Keratinocyte (primary cell): Measurements from ENCODE around the gene RPL7L1. TPM values are rescaled to one million over a fixed set of nuclear protein-coding genes. Genes with fewer than 3 reads are reported as not detected.

Experiments used
- DNase-seq: peaks from one replicate; pipeline ENCODE4 v3.0.0-alpha.2; 2011; ENCODE audit warnings: low read depth, missing footprints, low spot score
- FAIRE-seq: peaks from 2 replicates; lab custom pipeline; 2011; peaks lifted over from hg19 to GRCh38; lab: Jason Lieb, UNC
- H2AFZ ChIP-seq: 2 replicates; pipeline ENCODE4 v1.6.0; 2012; ENCODE audit warnings: low read length, control low read depth, inconsistent platforms; ENCODE audit not compliant: control insufficient read depth
- H3K27ac ChIP-seq: 2 replicates; pipeline ENCODE4 v1.5.1; 2011; ENCODE audit warnings: low read length; ENCODE audit not compliant: control insufficient read depth, insufficient read depth
- H3K27me3 ChIP-seq: 3 replicates; pipeline ENCODE4 v1.6.0; 2011; ENCODE audit warnings: low read length; ENCODE audit not compliant: control insufficient read depth, insufficient read depth; ENCODE audit errors: extremely low read depth
- H3K36me3 ChIP-seq, 2 experiments: 2 replicates in 1 of 2; 3 replicates in 1 of 2; pipeline ENCODE4 v1.5.1; 2011; ENCODE audit warnings: low read length in 2 of 2, mild to moderate bottlenecking in 1 of 2; ENCODE audit not compliant: control insufficient read depth in 2 of 2, insufficient read depth in 2 of 2; ENCODE audit errors: extremely low read depth in 1 of 2
- H3K4me1 ChIP-seq: 3 replicates; pipeline ENCODE4 v1.5.1; 2011; ENCODE audit warnings: low read length; ENCODE audit not compliant: control insufficient read depth, insufficient read depth; ENCODE audit errors: extremely low read depth
- H3K4me2 ChIP-seq: 3 replicates; pipeline ENCODE4 v1.6.0; 2011; ENCODE audit warnings: low read depth, low read length; ENCODE audit not compliant: control insufficient read depth, insufficient read depth; ENCODE audit errors: extremely low read depth
- H3K4me3 ChIP-seq, 3 experiments: fragments of 200-600 bp in 1 of 3; sonication (generic) in 1 of 3; 2 replicates in 2 of 3; 3 replicates in 1 of 3; pipeline ENCODE4 v1.5.1; 2011 to 2016; ENCODE audit warnings: low read length in 3 of 3, mild to moderate bottlenecking in 3 of 3, control low read depth in 2 of 3, inconsistent platforms in 1 of 3, low read depth in 1 of 3, mixed read lengths in 1 of 3, mixed run types in 1 of 3, moderate library complexity in 1 of 3; ENCODE audit not compliant: control insufficient read depth in 2 of 3, insufficient read depth in 2 of 3; ENCODE audit errors: extremely low read depth in 1 of 3
- H3K79me2 ChIP-seq: 2 replicates; pipeline ENCODE4 v1.6.0; 2012; ENCODE audit warnings: low read length; ENCODE audit not compliant: control insufficient read depth, insufficient read depth
- H3K9ac ChIP-seq: 3 replicates; pipeline ENCODE4 v1.6.0; 2011; ENCODE audit warnings: low read length; ENCODE audit not compliant: control insufficient read depth, insufficient read depth; ENCODE audit errors: extremely low read depth
- H3K9me1 ChIP-seq: 3 replicates; pipeline ENCODE4 v1.6.0; 2011; ENCODE audit warnings: low read length; ENCODE audit not compliant: control insufficient read depth, insufficient read depth; ENCODE audit errors: extremely low read depth
- H3K9me3 ChIP-seq: 2 replicates; pipeline ENCODE4 v1.5.1; 2012; ENCODE audit warnings: low read depth, low read length; ENCODE audit not compliant: control insufficient read depth
- H4K20me1 ChIP-seq: 3 replicates; pipeline ENCODE4 v1.6.0; 2011; ENCODE audit warnings: low read length; ENCODE audit not compliant: control insufficient read depth, insufficient read depth; ENCODE audit errors: extremely low read depth
- EZH2 ChIP-seq: IDR thresholded peaks from one replicate; pipeline ENCODE4 v1.6.1; 2012; ENCODE audit warnings: inconsistent platforms, mild to moderate bottlenecking, low read length, moderate library complexity
- dilution Hi-C: fragments of 300-500 bp; cut with MboI; formaldehyde crosslinking; loops from one replicate; pipeline ENCODE4 v1.7.0; 2020; ENCODE audit warnings: low sequenced_read_pairs; ENCODE audit not compliant: extremely low pct_ligation_motif_present
- polyA plus RNA-seq, 5 experiments: library from polyadenylated mRNA; depleted of rRNA in 3 of 5; stranded (reverse) in 3 of 5; stranded (forward) in 1 of 5; unstranded in 1 of 5; fragments of >200 nt; gene quantifications; 1 replicate in 1 of 5; 2 replicates in 3 of 5; 3 replicates in 1 of 5; pipeline versions ENCODE4 v1.2.1 to v1.2.3, GENCODE V29; 2011 to 2012; ENCODE audit warnings: missing spikeins in 2 of 5, low read depth in 1 of 5, low replicate concordance in 1 of 5
- TF ChIP-seq, protein P1 (sequence below), 3 experiments: IDR thresholded peaks in 1 of 3; conservative IDR thresholded peaks in 1 of 3; optimal IDR thresholded peaks in 1 of 3; 2 replicates in 2 of 3; 3 replicates in 1 of 3; pipeline versions ENCODE3 to v1.5.1; 2011; ENCODE audit warnings: low read length in 3 of 3, mild to moderate bottlenecking in 3 of 3, moderate library complexity in 2 of 3, control low read depth in 1 of 3, inconsistent platforms in 1 of 3; ENCODE audit not compliant: insufficient read depth in 2 of 3; ENCODE audit errors: extremely low read depth in 1 of 3

The RPL7L1 gene
- polyA plus RNA-seq, 1 donor (not counting 4 experiments of a cell fraction or from before 2014, with no cell fraction given), result 76.8 TPM

DNA sequence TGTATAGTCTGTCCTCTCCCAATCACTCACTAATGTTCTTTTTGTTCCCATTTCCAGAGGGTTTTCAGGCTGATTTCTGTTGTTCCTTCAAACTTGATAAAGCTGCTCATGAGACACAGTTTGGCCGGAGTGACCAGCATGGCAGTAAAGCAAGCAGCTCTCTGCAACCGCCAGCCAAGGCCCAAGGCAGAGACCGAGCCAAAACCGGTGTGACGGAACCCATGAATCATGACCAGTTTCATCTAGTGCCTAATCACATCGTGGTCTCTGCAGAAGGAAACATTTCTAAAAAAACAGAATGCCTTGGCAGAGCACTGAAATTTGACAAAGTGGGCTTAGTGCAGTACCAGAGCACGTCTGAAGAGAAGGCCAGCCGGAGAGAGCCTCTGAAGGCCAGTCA lies 14.8 kb upstream of the RPL7L1 start:
- no peak overlapping the region for H3K9ac ChIP-seq
- no peaks in the 10 kb centered on the region for H3K9me1 ChIP-seq
- TF ChIP-seq, protein P1, sequence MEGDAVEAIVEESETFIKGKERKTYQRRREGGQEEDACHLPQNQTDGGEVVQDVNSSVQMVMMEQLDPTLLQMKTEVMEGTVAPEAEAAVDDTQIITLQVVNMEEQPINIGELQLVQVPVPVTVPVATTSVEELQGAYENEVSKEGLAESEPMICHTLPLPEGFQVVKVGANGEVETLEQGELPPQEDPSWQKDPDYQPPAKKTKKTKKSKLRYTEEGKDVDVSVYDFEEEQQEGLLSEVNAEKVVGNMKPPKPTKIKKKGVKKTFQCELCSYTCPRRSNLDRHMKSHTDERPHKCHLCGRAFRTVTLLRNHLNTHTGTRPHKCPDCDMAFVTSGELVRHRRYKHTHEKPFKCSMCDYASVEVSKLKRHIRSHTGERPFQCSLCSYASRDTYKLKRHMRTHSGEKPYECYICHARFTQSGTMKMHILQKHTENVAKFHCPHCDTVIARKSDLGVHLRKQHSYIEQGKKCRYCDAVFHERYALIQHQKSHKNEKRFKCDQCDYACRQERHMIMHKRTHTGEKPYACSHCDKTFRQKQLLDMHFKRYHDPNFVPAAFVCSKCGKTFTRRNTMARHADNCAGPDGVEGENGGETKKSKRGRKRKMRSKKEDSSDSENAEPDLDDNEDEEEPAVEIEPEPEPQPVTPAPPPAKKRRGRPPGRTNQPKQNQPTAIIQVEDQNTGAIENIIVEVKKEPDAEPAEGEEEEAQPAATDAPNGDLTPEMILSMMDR (optimal IDR thresholded peaks at IDR 0.05 in 1 of 3, IDR thresholded peaks at IDR 0.05 in 1 of 3, conservative IDR thresholded peaks at IDR 0.05 in 1 of 3; ENCODE audit: extremely low read depth in 1 of 3, insufficient read depth in 2 of 3, low read length in 3 of 3), result no peak
- TF ChIP-seq EZH2, result no peak
- no peak overlapping the region for H3K4me2 ChIP-seq
- H3K79me2 ChIP-seq, result no peaks in the 10 kb centered on the region
- H3K4me1 ChIP-seq, result no peaks in the 10 kb centered on the region
- dilution Hi-C loops, result no loop called here
- H3K9me3 ChIP-seq, result no peaks in the 10 kb centered on the region
- no peak overlapping the region for H3K4me3 ChIP-seq
- H4K20me1 ChIP-seq, result no peaks in the 10 kb centered on the region
- H3K27ac ChIP-seq, result no peak overlapping the region
- peaks cover 9 to 10% of the 10 kb centered on the region in 2 experiments for H3K36me3 ChIP-seq
- FAIRE-seq (no peak), DNase-seq (no peak)
- no peak overlapping the region for H2AFZ ChIP-seq
- H3K27me3 ChIP-seq, result no peaks in the 10 kb centered on the region

DNA sequence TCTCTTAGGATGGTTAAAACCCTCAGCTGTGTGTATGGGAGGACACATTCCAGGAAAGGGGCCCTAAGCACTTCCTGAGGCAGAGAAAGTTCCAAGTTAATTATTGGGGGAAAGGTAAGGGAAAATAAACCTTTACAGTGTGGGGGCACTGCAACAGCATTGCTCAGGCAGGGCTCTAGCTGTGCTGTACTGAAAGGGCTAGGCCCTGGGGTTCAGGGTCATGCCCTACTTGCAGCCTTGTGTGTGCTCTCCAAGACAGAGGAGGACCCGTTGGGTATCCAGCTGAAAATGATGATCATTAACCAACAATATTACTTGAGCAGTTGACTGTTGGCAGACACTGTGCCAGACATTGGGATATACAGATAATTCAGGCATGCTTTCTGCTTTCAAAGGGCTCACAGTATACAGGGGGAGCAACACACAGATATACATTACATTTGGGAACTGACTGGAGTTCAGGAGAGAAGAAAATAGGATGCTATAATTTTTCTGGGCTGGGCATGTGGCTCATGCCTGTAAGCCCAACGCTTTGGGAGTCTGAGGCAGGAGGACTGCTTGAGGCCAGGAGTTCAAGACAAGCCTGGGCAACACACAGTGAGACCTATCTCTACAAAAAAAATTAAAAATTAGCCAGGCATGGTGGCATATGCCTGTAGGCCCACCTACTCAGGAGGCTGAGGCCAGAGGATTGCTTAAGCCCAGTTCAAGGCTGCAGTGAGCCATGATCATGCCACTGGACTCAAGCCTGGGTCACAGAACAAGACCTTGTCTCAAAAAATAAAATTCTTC lies 9.1 kb upstream of the RPL7L1 start:
- dilution Hi-C loops, result no loop called here
- DNase-seq, result no peak
- TF ChIP-seq, protein P1 (optimal IDR thresholded peaks at IDR 0.05 in 1 of 3, IDR thresholded peaks at IDR 0.05 in 1 of 3, conservative IDR thresholded peaks at IDR 0.05 in 1 of 3; ENCODE audit: extremely low read depth in 1 of 3, insufficient read depth in 2 of 3, low read length in 3 of 3), result no peak
- TF ChIP-seq EZH2, result no peak
- no peak overlapping the region for H3K9ac ChIP-seq
- no peaks in the 10 kb centered on the region for H3K9me3 ChIP-seq
- no peak overlapping the region for H3K27ac ChIP-seq
- no peak overlapping the region for H3K4me2 ChIP-seq
- H3K4me1 ChIP-seq, result no peaks in the 10 kb centered on the region
- no peaks in the 10 kb centered on the region for H3K27me3 ChIP-seq
- no peak for FAIRE-seq
- H4K20me1 ChIP-seq, result no peaks in the 10 kb centered on the region
- H3K36me3 ChIP-seq, result peaks cover 0 to 5% of the 10 kb centered on the region in 2 experiments
- no peaks in the 10 kb centered on the region for H3K9me1 ChIP-seq
- H2AFZ ChIP-seq, result no peak overlapping the region
- no peaks in the 10 kb centered on the region for H3K79me2 ChIP-seq
- no peak overlapping the region for H3K4me3 ChIP-seq
